Lung (tissue), 12 donors: ENCODE data around the gene TMEM86A. TPM values are rescaled to one million over a fixed set of nuclear protein-coding genes. Genes with fewer than 3 reads are reported as not detected.
A peak's percentile ranks its signal among the peaks of the same experiment; 100 is the strongest.

Experiments
- ATAC-seq: fragments of 200-7000 bp; cut with Tn5 transposase; one replicate; pipeline ENCODE4 v1.9.1; 2020; ENCODE audit warnings: moderate number of reproducible peaks; ENCODE audit not compliant: insufficient read depth, low FRiP score
- DNase-seq, 3 donors: peaks; one replicate each; pipeline ENCODE4 v3.0.0-alpha.2; 2013 to 2017
- H3K27ac ChIP-seq, 2 donors: one replicate each; pipeline ENCODE4 v1.5.1; 2013; ENCODE audit warnings: mild to moderate bottlenecking in 2 of 2, moderate library complexity in 2 of 2, control low read depth in 1 of 2, inconsistent platforms in 1 of 2, low read depth in 1 of 2, low read length in 1 of 2
- H3K27me3 ChIP-seq, 3 donors: one replicate each; pipeline ENCODE4 v1.5.1; 2013; ENCODE audit warnings: low read length in 2 of 3; ENCODE audit not compliant: control insufficient read depth in 3 of 3, insufficient read depth in 3 of 3
- H3K36me3 ChIP-seq, 4 donors: one replicate each; pipeline ENCODE4 v1.5.1; 2013; ENCODE audit warnings: low read length in 4 of 4, mild to moderate bottlenecking in 1 of 4, moderate library complexity in 1 of 4; ENCODE audit not compliant: control insufficient read depth in 4 of 4, insufficient read depth in 4 of 4
- H3K4me1 ChIP-seq, 5 donors: one replicate each; pipeline ENCODE4 v1.5.1; 2013; ENCODE audit warnings: low read length in 5 of 5, mild to moderate bottlenecking in 2 of 5, moderate library complexity in 1 of 5; ENCODE audit not compliant: control insufficient read depth in 5 of 5, insufficient read depth in 5 of 5
- H3K4me3 ChIP-seq: one replicate; pipeline ENCODE4 v1.5.1; 2013; ENCODE audit warnings: mild to moderate bottlenecking, control low read depth, moderate library complexity
- H3K9ac ChIP-seq, 2 donors: one replicate each; pipeline ENCODE4 v1.5.1; 2013; ENCODE audit warnings: low read length in 2 of 2, control low read depth in 1 of 2; ENCODE audit not compliant: insufficient read depth in 1 of 2
- H3K9me3 ChIP-seq, 4 donors: one replicate each; pipeline ENCODE4 v1.5.1; 2013; ENCODE audit warnings: low read length in 3 of 4, mild to moderate bottlenecking in 1 of 4, moderate library complexity in 1 of 4; ENCODE audit not compliant: control insufficient read depth in 4 of 4, insufficient read depth in 3 of 4
- WGBS, 2 donors: extraction: QIAGEN DNeasy Blood & Tissue Kit; methylation state at CpG; one replicate each; pipeline ENCODE4 v1.1.7; 2013; 5-methylcytosine and 5-hydroxymethylcytosine counted together
- polyA plus RNA-seq, 2 donors: library from polyadenylated mRNA; stranded (reverse); fragments of 200-250 nt; gene quantifications; one replicate each; pipeline ENCODE4 v1.2.1, GENCODE V29; 2013
- total RNA-seq, 2 donors: library from RNA; depleted of rRNA in 1 of 2; stranded (reverse); fragments of >200 nt in 1 of 2; gene quantifications; one replicate each; pipeline ENCODE4 v1.2.1, GENCODE V29; 2014 to 2021
- TF ChIP-seq, protein P1 (sequence below): IDR thresholded peaks from 2 replicates; pipeline ENCODE4 v1.5.1; 2012; ENCODE audit warnings: mild to moderate bottlenecking; ENCODE audit errors: control extremely low read depth, extremely low read depth
- donor health status: control.
- donor health status: control.
- donor health status: Bipolar disorder and iron deficiency.
- donor health status: healthy.
- donor health status: DM: yes; HTN: yes; CAD: no.

Gene TMEM86A
- total and polyA plus RNA-seq, 4 donors: 1.9 to 8.9 (median 2.9) TPM

DNA sequence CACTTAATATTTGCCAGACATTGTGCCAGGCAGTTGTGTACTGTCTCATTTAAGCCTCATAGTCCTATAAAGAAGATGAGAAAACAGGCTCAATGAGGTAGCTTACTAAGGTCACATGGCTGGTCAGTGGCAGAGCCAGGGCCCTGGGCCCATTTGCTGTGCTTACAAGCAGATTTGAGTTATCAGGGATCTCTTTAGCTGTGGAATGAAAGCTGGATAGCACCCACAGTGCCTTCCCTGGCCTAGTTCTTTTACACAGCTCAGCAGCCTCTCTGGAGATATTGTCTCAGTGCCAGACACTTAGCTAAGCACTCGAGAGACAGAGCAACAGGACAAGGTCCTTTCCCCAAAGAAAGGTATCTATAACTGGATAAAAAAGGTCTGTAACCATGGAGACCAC, 6.1 kb downstream of the TMEM86A start:
- 49 to 64% methylated on average over 1 of the region's 1 CpG for WGBS, 2 donors
- no peak for ATAC-seq
- Histone ChIP-seq H3K9me3 (no peaks in the 10 kb centered on the region), H3K4me1 (peaks cover 12 to 42% (median 14%) of the 10 kb centered on the region in 5 donors), H3K4me3 (no peak overlapping the region), H3K9ac (no peak overlapping the region), H3K36me3 (peaks cover 0 to 12% (median 3%) of the 10 kb centered on the region in 4 donors), H3K27ac (no peak overlapping the region), H3K27me3 (no peaks in the 10 kb centered on the region)
- DNase-seq: peak in 2 of 3 donors; percentile 21 to 44
- TF ChIP-seq, protein P1, sequence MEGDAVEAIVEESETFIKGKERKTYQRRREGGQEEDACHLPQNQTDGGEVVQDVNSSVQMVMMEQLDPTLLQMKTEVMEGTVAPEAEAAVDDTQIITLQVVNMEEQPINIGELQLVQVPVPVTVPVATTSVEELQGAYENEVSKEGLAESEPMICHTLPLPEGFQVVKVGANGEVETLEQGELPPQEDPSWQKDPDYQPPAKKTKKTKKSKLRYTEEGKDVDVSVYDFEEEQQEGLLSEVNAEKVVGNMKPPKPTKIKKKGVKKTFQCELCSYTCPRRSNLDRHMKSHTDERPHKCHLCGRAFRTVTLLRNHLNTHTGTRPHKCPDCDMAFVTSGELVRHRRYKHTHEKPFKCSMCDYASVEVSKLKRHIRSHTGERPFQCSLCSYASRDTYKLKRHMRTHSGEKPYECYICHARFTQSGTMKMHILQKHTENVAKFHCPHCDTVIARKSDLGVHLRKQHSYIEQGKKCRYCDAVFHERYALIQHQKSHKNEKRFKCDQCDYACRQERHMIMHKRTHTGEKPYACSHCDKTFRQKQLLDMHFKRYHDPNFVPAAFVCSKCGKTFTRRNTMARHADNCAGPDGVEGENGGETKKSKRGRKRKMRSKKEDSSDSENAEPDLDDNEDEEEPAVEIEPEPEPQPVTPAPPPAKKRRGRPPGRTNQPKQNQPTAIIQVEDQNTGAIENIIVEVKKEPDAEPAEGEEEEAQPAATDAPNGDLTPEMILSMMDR: no peak

DNA sequence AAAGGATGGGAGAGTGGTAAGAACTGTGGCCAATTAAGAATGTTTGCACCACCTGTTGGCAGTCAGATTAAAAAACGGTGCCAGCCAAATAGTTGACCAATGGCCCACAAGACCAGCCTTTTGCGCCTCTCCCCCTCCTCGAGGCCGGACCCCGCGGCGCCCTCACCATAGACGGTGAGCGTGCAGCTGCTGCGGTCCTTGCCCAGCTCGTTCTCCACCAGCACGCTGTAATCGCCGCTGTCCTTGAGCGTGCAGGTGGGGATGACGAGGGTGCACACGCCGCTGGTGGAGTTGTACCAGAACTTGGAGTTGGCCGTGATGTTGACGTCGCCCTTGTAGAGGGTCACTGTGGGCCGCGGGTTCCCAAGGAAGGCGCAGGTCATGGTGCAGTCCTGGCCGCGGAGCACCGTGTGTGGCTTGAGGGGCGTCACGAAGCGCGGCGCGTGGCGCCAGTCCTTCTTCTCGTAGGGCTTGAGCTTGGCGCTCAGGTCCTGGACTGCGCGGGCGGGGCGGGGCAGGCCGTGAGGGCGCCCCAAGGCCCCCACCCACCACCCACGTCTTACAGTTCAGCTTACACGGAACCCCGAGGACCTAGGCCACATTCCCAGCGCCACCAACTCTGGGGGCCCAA, 7.2 kb downstream of the TMEM86A start:
- DNase-seq (peak; percentile 42 to 50 (median 48)), ATAC-seq (peak; percentile 30)
- Histone ChIP-seq H3K4me3 (peak overlapping the region; percentile 26), H3K4me1 (peaks cover 6 to 31% (median 11%) of the 10 kb centered on the region in 5 donors), H3K27ac (peak overlapping the region in 1 of 2 donors; percentile 9), H3K36me3 (peaks cover 0 to 12% (median 3%) of the 10 kb centered on the region in 4 donors), H3K9me3 (no peaks in the 10 kb centered on the region), H3K9ac (peak overlapping the region in 1 of 2 donors; percentile 30), H3K27me3 (no peaks in the 10 kb centered on the region)
- TF ChIP-seq, protein P1: no peak
- WGBS, 2 donors: 1 to 4% methylated on average over 42 to 46 of the region's 46 CpGs

DNA sequence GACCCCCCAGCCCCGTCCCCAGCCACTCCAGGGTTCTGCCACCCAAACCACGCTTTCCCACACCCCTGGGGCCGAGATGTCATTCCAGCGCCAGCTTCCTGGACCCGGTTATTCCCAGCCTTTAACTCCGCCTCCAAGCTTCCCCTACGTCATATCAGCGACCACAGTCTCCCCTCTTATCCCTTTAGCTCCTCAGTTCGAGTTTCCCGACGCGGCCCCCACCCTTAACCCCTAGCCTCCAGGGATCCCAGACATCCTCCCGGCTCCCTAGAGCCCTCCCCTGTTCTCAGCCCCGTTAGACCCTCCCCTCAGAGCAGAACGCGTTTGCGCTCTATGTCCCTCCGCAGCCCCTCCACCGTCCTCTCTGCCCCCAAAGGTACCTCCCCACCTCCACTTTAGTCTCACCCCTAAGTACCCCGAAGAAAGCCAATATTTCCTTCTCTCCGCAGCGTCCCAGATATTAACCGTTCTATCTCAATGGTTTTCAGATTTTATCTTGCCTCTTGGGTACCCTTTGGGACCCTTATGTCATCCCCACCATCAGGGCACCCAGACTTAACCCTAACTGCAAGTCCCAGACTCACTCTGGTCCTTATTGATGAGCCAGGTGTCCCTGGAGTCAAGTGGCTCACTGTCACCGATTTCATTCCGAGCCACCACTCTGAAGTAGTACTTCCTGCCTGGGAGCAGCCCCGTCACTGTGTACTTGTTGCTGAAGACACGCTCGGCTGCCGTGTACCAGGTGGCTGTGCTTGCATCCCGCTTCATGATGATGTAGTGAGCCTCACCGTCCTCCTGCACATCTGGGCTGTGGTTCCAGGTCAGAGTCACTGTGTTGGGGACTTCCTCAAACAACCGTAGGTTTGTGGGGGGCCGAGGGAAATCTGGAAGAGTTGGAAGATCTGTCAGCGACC, 8.0 kb downstream of the TMEM86A start:
- peak; percentile 87 to 93 (median 91) for DNase-seq
- Histone ChIP-seq H3K9ac (peak overlapping the region; percentile 53 to 89), H3K36me3 (peaks cover 0 to 8% (median 1%) of the 10 kb centered on the region in 4 donors), H3K27ac (peak overlapping the region; percentile 28 to 29), H3K4me3 (peak overlapping the region; percentile 23), H3K9me3 (no peaks in the 10 kb centered on the region), H3K27me3 (no peaks in the 10 kb centered on the region), H3K4me1 (peaks cover 6 to 28% (median 11%) of the 10 kb centered on the region in 5 donors)
- 8 to 9% methylated on average over 33 to 34 of the region's 34 CpGs for WGBS, 2 donors
- ATAC-seq: peak; percentile 58
- TF ChIP-seq, protein P1: no peak
